ENCODE results near the gene RDH12.
A peak's percentile ranks its signal among the peaks of the same experiment; 100 is the strongest.

The RDH12 gene

GRCh38 chr14:67680941-67681340, 20.7 kb upstream of the RDH12 start:
- DNase-seq (ENCODE audit: extremely low read depth, low read depth) = no peak
- no peak for TF ChIP-seq CTCF (IDR thresholded peaks at IDR 0.05; ENCODE audit: low read depth, low read length, missing control alignments)
- H3K4me3 ChIP-seq (replicated peaks; ENCODE audit: low read depth, low read length) = no peak overlapping the region

GRCh38 chr14:67683842-67684241, 17.8 kb upstream of the RDH12 start:
- DNase-seq (ENCODE audit: extremely low read depth, low read depth) = no peak
- no peak overlapping the region for H3K4me3 ChIP-seq (replicated peaks; ENCODE audit: low read depth, low read length)
- TF ChIP-seq CTCF (IDR thresholded peaks at IDR 0.05; ENCODE audit: low read depth, low read length, missing control alignments) = no peak

- TF ChIP-seq CTCF (IDR thresholded peaks at IDR 0.05; ENCODE audit: low read depth, low read length, missing control alignments) = no peak
- H3K4me3 ChIP-seq (replicated peaks; ENCODE audit: low read depth, low read length) = no peak overlapping the region
- no peak for DNase-seq (ENCODE audit: extremely low read depth, low read depth)
Measured at GRCh38 chr14:67690011-67690410, 11.7 kb upstream of the RDH12 start.

- H3K4me3 ChIP-seq (replicated peaks; ENCODE audit: low read depth, low read length) = peak overlapping the region; percentile 97
- peak; percentile 77 for DNase-seq (ENCODE audit: extremely low read depth, low read depth)
- TF ChIP-seq CTCF (IDR thresholded peaks at IDR 0.05; ENCODE audit: low read depth, low read length, missing control alignments) = no peak
Measured at GRCh38 chr14:67694791-67695393, 6.8 kb upstream of the RDH12 start.

- TF ChIP-seq CTCF (IDR thresholded peaks at IDR 0.05; ENCODE audit: low read depth, low read length, missing control alignments) = no peak
- H3K4me3 ChIP-seq (replicated peaks; ENCODE audit: low read depth, low read length) = peak within 1 kb of the TSS; percentile 97
Measured at GRCh38 chr14:67695394-67695949, 6.2 kb upstream of the RDH12 start, which contains the start of gene RDH11. Gene RDH11 (minus strand): TSS chr14:67695764. CDS start chr14:67695703, 61 bp downstream.

GRCh38 chr14:67697006-67697405, 4.7 kb upstream of the RDH12 start:
- H3K4me3 ChIP-seq (replicated peaks; ENCODE audit: low read depth, low read length) = no peak overlapping the region
- DNase-seq (ENCODE audit: extremely low read depth, low read depth) = no peak
- no peak for TF ChIP-seq CTCF (IDR thresholded peaks at IDR 0.05; ENCODE audit: low read depth, low read length, missing control alignments)

More at GRCh38 chr14:67695394-67695949, 6.2 kb upstream of the RDH12 start, which contains the start of gene RDH11:
- peak; percentile 77 for DNase-seq (ENCODE audit: extremely low read depth, low read depth)
